ENCODE data around the gene UBXN6.

DNA sequence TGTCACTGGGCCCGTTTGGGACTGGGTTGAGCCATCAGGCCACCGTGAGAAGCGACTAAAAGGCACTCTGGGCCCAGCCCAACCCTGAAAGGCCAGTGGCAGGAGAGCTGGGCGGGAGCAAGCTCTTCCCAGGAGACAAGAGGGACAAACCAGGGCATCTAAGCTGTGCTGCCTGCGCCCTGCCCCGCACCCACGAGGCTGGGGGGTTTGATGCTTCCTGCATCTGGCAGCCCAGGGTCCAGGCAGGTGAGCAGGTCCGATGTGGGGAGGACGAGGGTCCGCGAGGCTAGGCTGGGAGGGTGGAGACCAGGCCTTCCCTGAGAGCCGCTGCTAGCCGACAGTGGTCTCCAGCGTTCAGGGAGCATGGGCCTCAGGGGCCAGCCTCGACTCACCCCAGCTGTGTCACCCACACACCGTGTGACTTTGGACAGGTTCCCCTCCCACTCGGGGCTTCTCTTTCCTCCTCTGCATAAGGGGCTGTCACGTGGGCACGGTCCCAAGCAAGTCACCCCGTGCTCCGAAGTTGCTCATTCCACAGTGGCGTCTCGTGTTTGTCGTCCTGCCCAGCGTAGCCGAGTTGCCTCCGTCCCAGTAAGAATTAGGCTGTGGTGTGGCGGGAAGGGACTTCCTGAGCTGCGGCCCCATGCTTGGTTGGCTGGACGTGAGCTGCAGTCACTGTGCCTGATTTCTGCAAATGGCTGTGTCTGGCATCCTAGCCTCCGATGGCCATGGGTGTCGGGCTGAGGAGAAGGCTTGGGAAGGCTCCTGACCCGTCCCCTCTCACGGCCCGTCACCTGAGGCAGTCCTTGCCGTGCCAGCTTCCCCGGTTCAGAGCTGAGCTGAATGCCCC lies 44.9 kb upstream of the UBXN6 start:
- TF ChIP-seq, protein P1, sequence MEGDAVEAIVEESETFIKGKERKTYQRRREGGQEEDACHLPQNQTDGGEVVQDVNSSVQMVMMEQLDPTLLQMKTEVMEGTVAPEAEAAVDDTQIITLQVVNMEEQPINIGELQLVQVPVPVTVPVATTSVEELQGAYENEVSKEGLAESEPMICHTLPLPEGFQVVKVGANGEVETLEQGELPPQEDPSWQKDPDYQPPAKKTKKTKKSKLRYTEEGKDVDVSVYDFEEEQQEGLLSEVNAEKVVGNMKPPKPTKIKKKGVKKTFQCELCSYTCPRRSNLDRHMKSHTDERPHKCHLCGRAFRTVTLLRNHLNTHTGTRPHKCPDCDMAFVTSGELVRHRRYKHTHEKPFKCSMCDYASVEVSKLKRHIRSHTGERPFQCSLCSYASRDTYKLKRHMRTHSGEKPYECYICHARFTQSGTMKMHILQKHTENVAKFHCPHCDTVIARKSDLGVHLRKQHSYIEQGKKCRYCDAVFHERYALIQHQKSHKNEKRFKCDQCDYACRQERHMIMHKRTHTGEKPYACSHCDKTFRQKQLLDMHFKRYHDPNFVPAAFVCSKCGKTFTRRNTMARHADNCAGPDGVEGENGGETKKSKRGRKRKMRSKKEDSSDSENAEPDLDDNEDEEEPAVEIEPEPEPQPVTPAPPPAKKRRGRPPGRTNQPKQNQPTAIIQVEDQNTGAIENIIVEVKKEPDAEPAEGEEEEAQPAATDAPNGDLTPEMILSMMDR (IDR thresholded peaks at IDR 0.05) = no peak
- no peak for TF ChIP-seq POLR2A (IDR thresholded peaks at IDR 0.05)

All from heart left ventricle (tissue), 13 donors.